Measurements from ENCODE around the gene TRAPPC14.

TRAPPC14 gene

GRCh38 chr7:100191775-100192174, 33.3 kb upstream of the TRAPPC14 start:
- WGBS, 2 donors (ENCODE audit: extremely low coverage in 2 of 2, insufficient read length in 2 of 2, insufficient replicate concordance in 1 of 2): no CpG with 5 or more reads among the region's 2 CpGs
- no peaks in the 10 kb centered on the region for H3K36me3 ChIP-seq (replicated peaks in 1 of 2; ENCODE audit: control insufficient read depth in 2 of 2, insufficient read depth in 2 of 2, low read length in 2 of 2)
- no peak overlapping the region for H2BK15ac ChIP-seq (ENCODE audit: low read length)
- H3K4me1 ChIP-seq (ENCODE audit: control insufficient read depth in 2 of 2, insufficient read depth in 1 of 2, low read depth in 1 of 2, low read length in 2 of 2): no peaks in the 10 kb centered on the region
- H2BK5ac ChIP-seq (ENCODE audit: low read length): no peak overlapping the region
- no peak overlapping the region for H3K18ac ChIP-seq (ENCODE audit: low read length)
- H4K8ac ChIP-seq (ENCODE audit: low read depth, low read length): no peak overlapping the region
- no peak overlapping the region for H3K14ac ChIP-seq (ENCODE audit: low read length)
- H3K4me2 ChIP-seq (ENCODE audit: insufficient read depth, low read length, poor library complexity, severe bottlenecking): no peak overlapping the region
- H2AK5ac ChIP-seq (ENCODE audit: low read depth, low read length): no peak overlapping the region
- no peaks in the 10 kb centered on the region for H3K79me1 ChIP-seq (ENCODE audit: low read depth, low read length)
- no peak overlapping the region for H2AFZ ChIP-seq (ENCODE audit: low read length)
- H3K4ac ChIP-seq (ENCODE audit: low read length): no peak overlapping the region
- no peak overlapping the region for H2BK12ac ChIP-seq (ENCODE audit: low read length)
- H4K91ac ChIP-seq (ENCODE audit: low read depth, low read length, poor library complexity): no peak overlapping the region
- H3K9me3 ChIP-seq (replicated peaks in 1 of 2; ENCODE audit: control insufficient read depth in 2 of 2, insufficient read depth in 1 of 2, low read depth in 1 of 2, low read length in 2 of 2): no peaks in the 10 kb centered on the region
- H3K4me3 ChIP-seq (ENCODE audit: low read length in 2 of 2): no peak overlapping the region
- H3K9ac ChIP-seq (ENCODE audit: low read depth, low read length, poor library complexity): no peak overlapping the region
- H3K27ac ChIP-seq (replicated peaks; ENCODE audit: low read length): no peak overlapping the region
- no peak overlapping the region for H3K23ac ChIP-seq (ENCODE audit: low read depth, low read length, poor library complexity)
- no peak overlapping the region for H2BK120ac ChIP-seq (ENCODE audit: low read depth, low read length)
- no peak for DNase-seq (ENCODE audit: low spot score)
- no peaks in the 10 kb centered on the region for H3K27me3 ChIP-seq (ENCODE audit: control insufficient read depth in 3 of 3, insufficient read depth in 3 of 3, low read depth in 1 of 3, low read length in 3 of 3)

DNA sequence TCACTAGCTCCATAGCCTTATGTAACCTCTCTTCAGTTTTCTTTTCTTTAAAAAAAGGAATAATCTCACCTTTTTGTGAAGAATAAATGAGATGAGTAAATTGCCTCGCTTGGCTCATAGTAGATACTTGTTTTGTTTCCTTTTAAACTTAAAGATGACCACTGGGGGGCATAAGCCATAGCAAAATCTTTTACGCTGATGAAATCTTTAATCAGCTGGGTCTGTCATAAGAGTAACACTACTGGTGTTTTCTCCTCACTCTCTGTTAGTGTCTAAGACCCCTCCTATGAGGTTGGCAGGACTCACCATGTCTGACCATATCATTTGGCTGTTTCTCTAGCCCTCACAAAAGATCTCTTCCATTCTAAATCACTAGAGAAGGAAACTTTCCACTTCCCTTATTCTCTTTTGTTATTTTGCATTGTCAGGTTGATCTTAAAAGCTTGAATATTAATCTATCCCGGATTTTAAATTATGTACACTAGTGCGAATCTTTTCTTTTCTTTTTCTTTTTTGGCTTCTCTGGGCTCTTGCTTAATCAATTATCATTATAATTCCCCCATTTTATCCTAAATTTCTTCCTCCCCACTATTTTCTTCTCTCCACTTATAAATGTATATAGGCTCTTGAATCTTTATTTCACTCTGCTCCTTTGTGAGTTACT, 31.7 kb upstream of the TRAPPC14 start:
- WGBS, 2 donors (ENCODE audit: extremely low coverage in 2 of 2, insufficient read length in 2 of 2, insufficient replicate concordance in 1 of 2): no CpG with 5 or more reads among the region's 4 CpGs
- H3K27me3 ChIP-seq (ENCODE audit: control insufficient read depth in 3 of 3, insufficient read depth in 3 of 3, low read depth in 1 of 3, low read length in 3 of 3): no peaks in the 10 kb centered on the region
- no peak overlapping the region for H2BK5ac ChIP-seq (ENCODE audit: low read length)
- H3K9me3 ChIP-seq (replicated peaks in 1 of 2; ENCODE audit: control insufficient read depth in 2 of 2, insufficient read depth in 1 of 2, low read depth in 1 of 2, low read length in 2 of 2): no peaks in the 10 kb centered on the region
- no peak overlapping the region for H4K91ac ChIP-seq (ENCODE audit: low read depth, low read length, poor library complexity)
- no peaks in the 10 kb centered on the region for H3K79me1 ChIP-seq (ENCODE audit: low read depth, low read length)
- H3K9ac ChIP-seq (ENCODE audit: low read depth, low read length, poor library complexity): no peak overlapping the region
- no peak overlapping the region for H3K4ac ChIP-seq (ENCODE audit: low read length)
- no peak overlapping the region for H2BK12ac ChIP-seq (ENCODE audit: low read length)
- H2BK120ac ChIP-seq (ENCODE audit: low read depth, low read length): no peak overlapping the region
- no peaks in the 10 kb centered on the region for H3K4me1 ChIP-seq (ENCODE audit: control insufficient read depth in 2 of 2, insufficient read depth in 1 of 2, low read depth in 1 of 2, low read length in 2 of 2)
- no peak overlapping the region for H3K27ac ChIP-seq (replicated peaks; ENCODE audit: low read length)
- H3K4me2 ChIP-seq (ENCODE audit: insufficient read depth, low read length, poor library complexity, severe bottlenecking): no peak overlapping the region
- H4K8ac ChIP-seq (ENCODE audit: low read depth, low read length): no peak overlapping the region
- no peak overlapping the region for H2AFZ ChIP-seq (ENCODE audit: low read length)
- H2BK15ac ChIP-seq (ENCODE audit: low read length): no peak overlapping the region
- no peak overlapping the region for H3K23ac ChIP-seq (ENCODE audit: low read depth, low read length, poor library complexity)
- no peak overlapping the region for H2AK5ac ChIP-seq (ENCODE audit: low read depth, low read length)
- H3K14ac ChIP-seq (ENCODE audit: low read length): no peak overlapping the region
- H3K36me3 ChIP-seq (replicated peaks in 1 of 2; ENCODE audit: control insufficient read depth in 2 of 2, insufficient read depth in 2 of 2, low read length in 2 of 2): no peaks in the 10 kb centered on the region
- H3K4me3 ChIP-seq (ENCODE audit: low read length in 2 of 2): no peak overlapping the region
- H3K18ac ChIP-seq (ENCODE audit: low read length): no peak overlapping the region
- no peak for DNase-seq (ENCODE audit: low spot score)

DNA sequence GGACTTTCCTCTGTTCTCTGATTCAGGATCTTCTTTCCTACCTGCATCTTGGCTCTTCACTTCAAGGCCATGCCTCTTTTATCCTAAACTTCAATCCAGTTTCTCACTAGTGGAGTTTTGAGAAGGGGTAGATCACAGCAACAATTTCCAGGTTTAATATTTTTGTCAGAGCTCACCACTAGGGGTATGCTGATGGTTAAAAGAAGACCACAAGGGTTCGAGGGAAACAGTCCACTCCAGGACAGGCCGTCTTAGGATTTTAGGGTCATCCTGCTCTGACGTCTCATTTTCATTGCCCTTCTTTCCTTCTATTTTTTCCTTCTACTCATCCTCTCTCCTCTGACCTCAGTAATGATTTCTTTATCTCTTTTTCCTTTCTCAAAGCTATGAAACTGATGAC, 30.5 kb upstream of the TRAPPC14 start:
- Histone ChIP-seq H3K4me3 (ENCODE audit: low read length in 2 of 2) (no peak overlapping the region), H2BK12ac (ENCODE audit: low read length) (no peak overlapping the region), H2BK15ac (ENCODE audit: low read length) (no peak overlapping the region), H2AFZ (ENCODE audit: low read length) (no peak overlapping the region), H3K14ac (ENCODE audit: low read length) (no peak overlapping the region), H3K79me1 (ENCODE audit: low read depth, low read length) (no peaks in the 10 kb centered on the region), H3K9ac (ENCODE audit: low read depth, low read length, poor library complexity) (no peak overlapping the region), H3K4me2 (ENCODE audit: insufficient read depth, low read length, poor library complexity, severe bottlenecking) (no peak overlapping the region), H3K18ac (ENCODE audit: low read length) (no peak overlapping the region), H4K8ac (ENCODE audit: low read depth, low read length) (no peak overlapping the region), H3K4ac (ENCODE audit: low read length) (no peak overlapping the region), H2AK5ac (ENCODE audit: low read depth, low read length) (no peak overlapping the region), H4K91ac (ENCODE audit: low read depth, low read length, poor library complexity) (no peak overlapping the region), H3K36me3 (replicated peaks in 1 of 2; ENCODE audit: control insufficient read depth in 2 of 2, insufficient read depth in 2 of 2, low read length in 2 of 2) (no peaks in the 10 kb centered on the region), H2BK120ac (ENCODE audit: low read depth, low read length) (no peak overlapping the region), H3K27me3 (ENCODE audit: control insufficient read depth in 3 of 3, insufficient read depth in 3 of 3, low read depth in 1 of 3, low read length in 3 of 3) (no peaks in the 10 kb centered on the region), H3K23ac (ENCODE audit: low read depth, low read length, poor library complexity) (no peak overlapping the region), H3K9me3 (replicated peaks in 1 of 2; ENCODE audit: control insufficient read depth in 2 of 2, insufficient read depth in 1 of 2, low read depth in 1 of 2, low read length in 2 of 2) (no peaks in the 10 kb centered on the region), H2BK5ac (ENCODE audit: low read length) (no peak overlapping the region), H3K27ac (replicated peaks; ENCODE audit: low read length) (no peak overlapping the region), H3K4me1 (ENCODE audit: control insufficient read depth in 2 of 2, insufficient read depth in 1 of 2, low read depth in 1 of 2, low read length in 2 of 2) (no peaks in the 10 kb centered on the region)
- DNase-seq (ENCODE audit: low spot score): no peak
- no CpG with 5 or more reads among the region's 3 CpGs for WGBS, 2 donors (ENCODE audit: extremely low coverage in 2 of 2, insufficient read length in 2 of 2, insufficient replicate concordance in 1 of 2)

- H3K27ac ChIP-seq (replicated peaks; ENCODE audit: low read length): no peak overlapping the region
- DNase-seq (ENCODE audit: low spot score): no peak
- WGBS, 2 donors (ENCODE audit: extremely low coverage in 2 of 2, insufficient read length in 2 of 2, insufficient replicate concordance in 1 of 2): no CpG with 5 or more reads among the region's 2 CpGs
- H3K23ac ChIP-seq (ENCODE audit: low read depth, low read length, poor library complexity): no peak overlapping the region
- H3K27me3 ChIP-seq (ENCODE audit: control insufficient read depth in 3 of 3, insufficient read depth in 3 of 3, low read depth in 1 of 3, low read length in 3 of 3): no peaks in the 10 kb centered on the region
- H2BK15ac ChIP-seq (ENCODE audit: low read length): no peak overlapping the region
- no peak overlapping the region for H2BK12ac ChIP-seq (ENCODE audit: low read length)
- H3K4ac ChIP-seq (ENCODE audit: low read length): no peak overlapping the region
- H3K36me3 ChIP-seq (replicated peaks in 1 of 2; ENCODE audit: control insufficient read depth in 2 of 2, insufficient read depth in 2 of 2, low read length in 2 of 2): no peaks in the 10 kb centered on the region
- no peak overlapping the region for H2AFZ ChIP-seq (ENCODE audit: low read length)
- H3K4me1 ChIP-seq (ENCODE audit: control insufficient read depth in 2 of 2, insufficient read depth in 1 of 2, low read depth in 1 of 2, low read length in 2 of 2): no peaks in the 10 kb centered on the region
- no peak overlapping the region for H2AK5ac ChIP-seq (ENCODE audit: low read depth, low read length)
- no peak overlapping the region for H4K91ac ChIP-seq (ENCODE audit: low read depth, low read length, poor library complexity)
- no peak overlapping the region for H3K4me2 ChIP-seq (ENCODE audit: insufficient read depth, low read length, poor library complexity, severe bottlenecking)
- no peak overlapping the region for H2BK120ac ChIP-seq (ENCODE audit: low read depth, low read length)
- no peak overlapping the region for H3K4me3 ChIP-seq (ENCODE audit: low read length in 2 of 2)
- H3K79me1 ChIP-seq (ENCODE audit: low read depth, low read length): no peaks in the 10 kb centered on the region
- H3K9me3 ChIP-seq (replicated peaks in 1 of 2; ENCODE audit: control insufficient read depth in 2 of 2, insufficient read depth in 1 of 2, low read depth in 1 of 2, low read length in 2 of 2): no peaks in the 10 kb centered on the region
- H3K18ac ChIP-seq (ENCODE audit: low read length): no peak overlapping the region
- H3K14ac ChIP-seq (ENCODE audit: low read length): no peak overlapping the region
- no peak overlapping the region for H3K9ac ChIP-seq (ENCODE audit: low read depth, low read length, poor library complexity)
- no peak overlapping the region for H4K8ac ChIP-seq (ENCODE audit: low read depth, low read length)
- H2BK5ac ChIP-seq (ENCODE audit: low read length): no peak overlapping the region
Measured at GRCh38 chr7:100185726-100186125, 27.2 kb upstream of the TRAPPC14 start.

All from neuronal stem cell (in vitro differentiated cells).